Neutrophil (primary cell): ENCODE results near the gene ELAPOR1.

Experiments
- H3K27ac ChIP-seq: fragments of 200-600 bp; sonication (generic); 2 replicates; pipeline ENCODE4 v1.5.1; 2016; ENCODE audit warnings: mild to moderate bottlenecking, moderate library complexity
- H3K27me3 ChIP-seq: fragments of 200-600 bp; sonication (generic); 2 replicates; pipeline ENCODE4 v1.6.0; 2016; ENCODE audit warnings: mild to moderate bottlenecking
- H3K36me3 ChIP-seq: fragments of 200-600 bp; sonication (generic); 2 replicates; pipeline ENCODE4 v1.5.1; 2017
- H3K4me1 ChIP-seq, 2 experiments: fragments of 200-600 bp in 1 of 2; sonication (generic) in 1 of 2; 1 replicate in 1 of 2; 2 replicates in 1 of 2; pipeline versions ENCODE4 v1.5.1 to v1.6.1; 2013 to 2016; ENCODE audit warnings: low read depth in 1 of 2, low read length in 1 of 2, mild to moderate bottlenecking in 1 of 2, moderate library complexity in 1 of 2; ENCODE audit not compliant: control insufficient read depth in 1 of 2, insufficient read depth in 1 of 2
- H3K4me3 ChIP-seq, 2 experiments: fragments of 200-600 bp in 1 of 2; sonication (generic) in 1 of 2; 1 replicate in 1 of 2; 2 replicates in 1 of 2; pipeline ENCODE4 v1.5.1; 2013 to 2016; ENCODE audit warnings: low read depth in 1 of 2, low read length in 1 of 2, mild to moderate bottlenecking in 1 of 2, moderate library complexity in 1 of 2
- H3K9me3 ChIP-seq: fragments of 200-600 bp; sonication (generic); 2 replicates; pipeline ENCODE4 v1.5.1; 2016
- CTCF ChIP-seq: fragments of 200-600 bp; sonication (generic); IDR thresholded peaks from 2 replicates; pipeline ENCODE4 v1.5.1; 2016; ENCODE audit warnings: antibody characterized with exemption

The ELAPOR1 gene

GRCh38 chr1:109111386-109112055 lies 2.4 kb upstream of the ELAPOR1 start:
- Histone ChIP-seq H3K36me3 (no peaks in the 10 kb centered on the region), H3K4me3 (peak overlapping the region in 1 of 2 experiments; percentile 11), H3K4me1 (peaks cover 46% of the 10 kb centered on the region in 2 experiments), H3K27me3 (peaks cover 26% of the 10 kb centered on the region), H3K9me3 (no peaks in the 10 kb centered on the region), H3K27ac (peak overlapping the region; percentile 69)
- TF ChIP-seq CTCF, result no peak

GRCh38 chr1:109112056-109112651 lies 1.8 kb upstream of the ELAPOR1 start:
- peaks cover 46% of the 10 kb centered on the region in 2 experiments for H3K4me1 ChIP-seq
- no peaks in the 10 kb centered on the region for H3K36me3 ChIP-seq
- H3K27ac ChIP-seq, result peak overlapping the region; percentile 69
- TF ChIP-seq CTCF, result no peak
- H3K9me3 ChIP-seq, result no peaks in the 10 kb centered on the region
- H3K27me3 ChIP-seq, result peaks cover 26% of the 10 kb centered on the region
- H3K4me3 ChIP-seq, result peak overlapping the region; percentile 69 to 79

GRCh38 chr1:109112652-109113285 lies 1.1 kb upstream of the ELAPOR1 start:
- no peaks in the 10 kb centered on the region for H3K9me3 ChIP-seq
- no peaks in the 10 kb centered on the region for H3K36me3 ChIP-seq
- H3K27ac ChIP-seq, result peak overlapping the region; percentile 69
- H3K27me3 ChIP-seq, result peaks cover 29% of the 10 kb centered on the region
- TF ChIP-seq CTCF, result peak; percentile 96
- H3K4me3 ChIP-seq, result peak overlapping the region; percentile 69 to 79
- peaks cover 46% of the 10 kb centered on the region in 2 experiments for H3K4me1 ChIP-seq

- Histone ChIP-seq H3K27ac (peak overlapping the region; percentile 69), H3K4me1 (peaks cover 46% of the 10 kb centered on the region in 2 experiments), H3K36me3 (no peaks in the 10 kb centered on the region), H3K9me3 (no peaks in the 10 kb centered on the region), H3K4me3 (peak overlapping the region; percentile 69 to 79), H3K27me3 (peaks cover 35% of the 10 kb centered on the region)
- TF ChIP-seq CTCF, result no peak
Measured at GRCh38 chr1:109114342-109114674, 393 bp downstream of the ELAPOR1 start.

GRCh38 chr1:109115685-109116084 lies 1.8 kb downstream of the ELAPOR1 start:
- no peak for TF ChIP-seq CTCF
- no peaks in the 10 kb centered on the region for H3K36me3 ChIP-seq
- peaks cover 45% of the 10 kb centered on the region in 2 experiments for H3K4me1 ChIP-seq
- no peak overlapping the region for H3K4me3 ChIP-seq
- H3K27ac ChIP-seq, result no peak overlapping the region
- H3K27me3 ChIP-seq, result peaks cover 35% of the 10 kb centered on the region
- no peaks in the 10 kb centered on the region for H3K9me3 ChIP-seq
